NCI-H1436 (cell line): ENCODE results near the gene AGAP3.
A peak's percentile ranks its signal among the peaks of the same experiment; 100 is the strongest.
"Not testable (repeated sequence)": the region's sequence is repeated elsewhere in the genome, so short reads cannot be mapped to it uniquely, and the experiment has no call there.

Source experiments
- DNase-seq: peaks from one replicate; lab custom pipeline; 2025; lab: John Stamatoyannopoulos, UW

The AGAP3 gene

GRCh38 chr7:151085691-151086620 is at the start of gene AGAP3:
Gene AGAP3, plus strand, starts transcription at chr7:151086475. Its CDS starts 267 bp downstream, at chr7:151086742.
- peak; percentile 44 for DNase-seq

- DNase-seq: no peak
Observed at GRCh38 chr7:151038951-151039849, 47.1 kb upstream of the AGAP3 start.

- no peak for DNase-seq
Observed at GRCh38 chr7:151039850-151040548, 46.3 kb upstream of the AGAP3 start.

GRCh38 chr7:151040616-151041375 is 45.5 kb upstream of the AGAP3 start:
- DNase-seq: no peak

GRCh38 chr7:151043449-151043848 is 42.8 kb upstream of the AGAP3 start:
- not testable (repeated sequence) for DNase-seq

- DNase-seq: no peak
Observed at GRCh38 chr7:151043959-151044358, 42.3 kb upstream of the AGAP3 start.

- no peak for DNase-seq
Observed at GRCh38 chr7:151045262-151045661, 41.0 kb upstream of the AGAP3 start.

- no peak for DNase-seq
Observed at GRCh38 chr7:151045967-151046366, 40.3 kb upstream of the AGAP3 start.

- no peak for DNase-seq
Observed at GRCh38 chr7:151046603-151047573, 39.4 kb upstream of the AGAP3 start.

GRCh38 chr7:151047976-151048815 is 38.1 kb upstream of the AGAP3 start, which contains the start of gene ASIC3:
Gene ASIC3, plus strand, starts transcription at chr7:151048531. Its CDS starts 355 bp downstream, at chr7:151048886.
- DNase-seq: no peak

- DNase-seq: no peak
Observed at GRCh38 chr7:151048911-151049463, 37.3 kb upstream of the AGAP3 start.

- no peak for DNase-seq
Observed at GRCh38 chr7:151051108-151051507, 35.2 kb upstream of the AGAP3 start.

- no peak for DNase-seq
Observed at GRCh38 chr7:151053096-151053495, 33.2 kb upstream of the AGAP3 start.

- DNase-seq: no peak
Observed at GRCh38 chr7:151053751-151054150, 32.5 kb upstream of the AGAP3 start.

GRCh38 chr7:151056283-151056665 is 30.0 kb upstream of the AGAP3 start:
- DNase-seq: no peak

GRCh38 chr7:151056666-151057505 is 29.4 kb upstream of the AGAP3 start:
- DNase-seq: no peak

- no peak for DNase-seq
Observed at GRCh38 chr7:151057506-151057988, 28.7 kb upstream of the AGAP3 start, which contains the start of gene CDK5. Gene CDK5, minus strand, starts transcription at chr7:151057897. Its CDS starts 49 bp downstream, at chr7:151057848.
